GM12874 (cell line): Measurements from ENCODE around the gene DIP2C.
A peak's percentile ranks its signal among the peaks of the same experiment; 100 is the strongest.

Source experiments
- TF ChIP-seq, protein P1 (sequence below): IDR thresholded peaks from 2 replicates; pipeline ENCODE4 v1.5.1; 2011; ENCODE audit warnings: low read depth, mild to moderate bottlenecking, control low read depth, low read length, moderate library complexity; ENCODE audit not compliant: insufficient read depth

Gene DIP2C

DNA sequence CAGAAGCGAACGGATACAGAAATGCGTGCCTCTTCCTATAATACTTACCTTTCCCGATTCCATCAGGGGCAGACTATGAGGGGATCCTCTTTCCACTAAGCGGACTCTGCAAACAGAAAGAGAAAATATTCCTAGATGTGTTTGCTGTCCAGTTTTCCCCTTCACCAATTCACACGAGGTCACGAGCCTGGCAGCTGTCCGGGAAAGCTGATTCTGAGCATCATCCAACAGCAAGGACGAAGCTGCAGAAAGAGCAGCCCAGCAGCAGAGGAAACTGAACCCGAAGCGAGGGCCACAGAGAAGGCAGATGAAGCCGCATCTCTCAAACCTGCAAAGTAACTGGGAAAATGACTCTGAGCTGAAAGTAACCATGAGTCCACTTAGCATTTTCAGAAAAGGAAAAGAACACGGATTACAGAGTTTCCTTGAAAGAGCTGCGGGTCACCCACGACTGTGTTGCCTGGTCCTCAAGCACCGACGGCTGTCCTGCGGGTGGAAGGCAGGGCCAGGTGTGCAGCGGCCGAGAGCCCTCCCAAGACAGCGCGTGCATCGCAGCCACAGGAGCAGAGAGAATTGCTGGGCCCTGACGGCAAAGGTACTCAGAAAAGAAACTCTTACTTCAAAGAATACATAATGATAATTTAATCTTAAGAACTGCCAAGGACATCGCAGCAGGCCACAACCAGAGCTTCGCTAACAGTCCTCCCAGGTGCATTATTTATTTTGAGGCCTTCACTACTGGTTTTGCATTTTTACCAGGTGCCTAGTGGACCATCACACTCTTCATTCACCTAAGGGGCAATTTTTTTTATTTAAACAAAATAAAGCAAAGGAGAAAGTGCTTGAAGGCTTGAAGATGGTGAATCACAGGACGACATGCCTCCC, 400.9 kb downstream of the DIP2C start:
- TF ChIP-seq, protein P1, sequence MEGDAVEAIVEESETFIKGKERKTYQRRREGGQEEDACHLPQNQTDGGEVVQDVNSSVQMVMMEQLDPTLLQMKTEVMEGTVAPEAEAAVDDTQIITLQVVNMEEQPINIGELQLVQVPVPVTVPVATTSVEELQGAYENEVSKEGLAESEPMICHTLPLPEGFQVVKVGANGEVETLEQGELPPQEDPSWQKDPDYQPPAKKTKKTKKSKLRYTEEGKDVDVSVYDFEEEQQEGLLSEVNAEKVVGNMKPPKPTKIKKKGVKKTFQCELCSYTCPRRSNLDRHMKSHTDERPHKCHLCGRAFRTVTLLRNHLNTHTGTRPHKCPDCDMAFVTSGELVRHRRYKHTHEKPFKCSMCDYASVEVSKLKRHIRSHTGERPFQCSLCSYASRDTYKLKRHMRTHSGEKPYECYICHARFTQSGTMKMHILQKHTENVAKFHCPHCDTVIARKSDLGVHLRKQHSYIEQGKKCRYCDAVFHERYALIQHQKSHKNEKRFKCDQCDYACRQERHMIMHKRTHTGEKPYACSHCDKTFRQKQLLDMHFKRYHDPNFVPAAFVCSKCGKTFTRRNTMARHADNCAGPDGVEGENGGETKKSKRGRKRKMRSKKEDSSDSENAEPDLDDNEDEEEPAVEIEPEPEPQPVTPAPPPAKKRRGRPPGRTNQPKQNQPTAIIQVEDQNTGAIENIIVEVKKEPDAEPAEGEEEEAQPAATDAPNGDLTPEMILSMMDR = no peak

DNA sequence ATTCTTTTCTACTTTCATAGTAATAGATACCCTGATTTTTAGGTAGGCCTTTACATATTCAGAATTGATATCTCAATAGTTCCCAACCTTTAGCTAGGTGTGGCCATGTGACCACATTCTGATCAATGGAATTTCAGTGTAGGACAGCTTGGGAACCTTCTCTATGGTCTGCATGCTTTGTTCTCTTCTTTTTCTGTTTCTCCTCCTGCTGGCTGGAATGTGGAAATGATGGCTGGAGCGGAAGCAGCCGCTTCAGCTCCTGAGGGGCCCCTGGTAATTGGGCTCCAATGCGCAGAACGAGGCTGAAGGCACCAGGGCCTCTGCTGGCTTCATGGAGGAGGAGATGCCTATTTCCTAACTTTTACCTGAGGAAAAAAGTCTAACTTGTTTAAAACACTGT, 401.7 kb downstream of the DIP2C start:
- TF ChIP-seq, protein P1 = no peak

DNA sequence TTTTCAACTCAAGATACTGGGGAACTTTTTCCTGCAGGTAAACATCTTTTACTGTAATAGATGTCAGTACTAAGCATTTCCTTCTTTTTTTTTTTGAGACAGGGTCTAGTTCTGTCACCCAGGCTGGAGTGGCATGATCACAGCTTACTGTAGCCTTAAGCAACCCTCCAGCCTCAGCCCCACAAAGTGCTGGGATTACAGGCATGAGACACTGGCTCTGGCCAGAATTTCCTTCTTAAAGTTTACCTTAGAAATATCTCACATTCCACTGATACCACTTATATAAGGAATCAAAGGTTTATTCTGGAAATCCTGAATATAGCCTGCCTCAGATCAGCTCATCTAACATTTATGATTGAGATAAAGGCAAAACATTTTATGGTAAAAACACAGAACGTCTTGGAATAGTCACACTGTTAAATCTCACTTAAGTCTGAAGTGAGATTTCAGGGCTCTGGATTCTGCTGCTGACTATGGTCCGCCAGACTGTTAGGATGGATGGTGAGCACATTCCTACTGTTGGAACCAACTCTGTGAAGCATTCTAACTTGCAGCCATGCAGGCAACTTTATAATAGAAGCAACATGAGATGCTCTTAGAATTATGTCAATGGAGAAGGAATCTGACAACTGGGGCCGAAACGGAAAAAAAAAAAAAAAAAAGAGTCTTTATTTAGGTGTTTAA, 402.3 kb downstream of the DIP2C start:
- TF ChIP-seq, protein P1 = no peak

DNA sequence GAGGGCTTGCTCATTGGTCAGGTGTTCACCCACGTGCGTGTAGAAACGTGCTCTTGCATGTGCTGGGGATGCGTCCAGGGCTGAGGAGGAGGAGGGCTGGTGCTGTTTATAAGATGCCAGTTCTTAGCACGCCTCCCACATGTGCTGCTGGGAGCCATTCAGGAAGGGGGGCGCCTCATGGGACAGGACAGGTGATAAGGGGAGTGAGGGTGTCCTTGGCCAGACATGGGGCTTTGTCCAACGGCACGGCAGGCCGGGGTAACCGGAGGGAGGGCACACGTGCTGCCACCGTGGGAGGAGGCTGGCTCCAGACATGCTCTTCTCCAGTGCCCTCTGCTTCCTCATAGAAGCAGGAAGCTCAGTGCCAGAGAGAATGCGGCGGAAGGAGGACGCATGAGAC, 404.3 kb downstream of the DIP2C start:
- TF ChIP-seq, protein P1 = no peak

DNA sequence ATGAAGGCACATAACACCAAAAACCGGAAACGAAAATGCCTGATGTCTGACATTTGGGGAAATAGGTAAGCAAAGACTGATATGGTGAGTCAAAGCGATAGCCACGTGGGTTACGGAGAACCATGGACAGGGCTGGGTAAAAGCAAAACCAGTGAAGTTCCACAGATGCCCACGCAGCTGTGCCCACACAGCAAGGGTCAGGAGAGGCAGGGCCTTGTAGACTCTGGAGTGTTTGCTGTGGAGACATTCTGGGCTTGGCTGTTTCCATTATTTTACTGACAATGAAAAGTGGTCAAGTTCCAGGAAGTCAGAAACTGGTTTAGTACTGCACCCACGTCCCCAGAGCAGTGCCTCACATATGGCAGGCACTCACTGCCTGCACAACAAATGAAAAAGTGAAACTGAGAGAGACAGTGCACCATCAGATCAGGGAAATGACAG, 405.5 kb downstream of the DIP2C start:
- TF ChIP-seq, protein P1 = 0 out of 2 replicates have a peak, but pooled peaks have one; percentile 19

DNA sequence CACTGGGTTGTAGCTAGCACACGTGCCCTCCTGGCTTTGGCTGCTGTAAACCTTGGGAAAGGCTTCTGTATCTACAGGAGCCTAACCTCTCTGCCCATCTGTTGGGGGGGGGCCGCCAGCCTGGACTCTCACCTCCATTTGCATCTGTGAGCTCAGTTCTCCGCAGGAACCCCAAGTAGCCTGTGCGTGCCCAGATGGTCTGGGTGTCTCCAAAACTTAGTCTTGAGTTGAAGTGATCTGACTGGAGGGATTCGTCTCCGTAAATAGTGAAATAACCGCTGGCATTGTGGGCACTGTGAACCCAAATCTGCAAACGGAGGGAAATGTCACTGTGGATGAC, 406.4 kb downstream of the DIP2C start:
- TF ChIP-seq, protein P1 = no peak

DNA sequence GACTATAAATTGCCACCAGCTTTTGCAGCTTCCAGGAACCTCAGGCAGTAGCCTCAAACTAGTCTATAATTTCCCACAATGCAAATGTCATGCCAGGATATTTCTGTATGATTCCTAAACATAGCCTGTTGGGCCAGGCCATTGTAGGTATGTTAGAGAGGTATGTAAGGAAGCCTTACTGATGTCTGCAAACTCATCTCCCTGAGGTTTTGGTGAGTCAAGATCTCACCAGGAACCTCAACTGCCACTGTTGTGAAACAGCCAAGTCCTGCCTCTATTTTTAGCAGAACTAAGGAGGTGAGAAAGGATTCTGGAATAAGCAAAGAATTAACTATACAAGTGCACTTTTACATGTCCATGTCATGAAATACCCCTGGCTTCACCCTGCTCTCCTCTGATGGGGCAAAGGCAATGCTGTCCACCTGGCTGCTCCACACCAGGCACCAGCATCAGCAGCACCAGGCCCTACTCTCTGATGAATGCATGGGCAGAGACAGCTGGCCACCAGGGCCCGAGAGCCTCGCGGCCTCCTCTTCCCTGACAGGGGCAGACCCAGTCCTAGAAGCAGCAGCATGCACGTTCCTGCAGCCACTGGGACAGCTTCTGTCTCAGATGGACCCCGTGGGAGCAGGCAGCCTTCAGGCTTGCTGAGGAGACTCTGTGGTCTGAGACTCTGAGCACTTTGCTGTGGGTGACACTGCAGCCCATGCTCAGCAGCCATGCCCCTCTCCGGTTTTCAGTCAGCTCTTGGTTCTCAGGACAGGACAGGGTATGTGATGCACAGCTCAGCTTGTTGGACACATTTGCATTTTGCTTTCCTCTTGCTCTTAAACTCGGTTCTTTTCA, 407.0 kb downstream of the DIP2C start:
- TF ChIP-seq, protein P1 = no peak
